DMS 273 (cell line): ENCODE measurements around the gene TMEM26.

Experiments
- DNase-seq: peaks from one replicate; lab custom pipeline; 2025; ENCODE audit not compliant: unreplicated experiment; lab: John Stamatoyannopoulos, UW

The TMEM26 gene

GRCh38 chr10:61452655-61453641, at the start of gene TMEM26:
TMEM26 (minus strand) TSS chr10:61453381; CDS start chr10:61453081, 300 bp downstream.
- peak; percentile 25 for DNase-seq

- DNase-seq, result no peak
Measured at GRCh38 chr10:61500460-61500859, 47.3 kb upstream of the TMEM26 start.

DNA sequence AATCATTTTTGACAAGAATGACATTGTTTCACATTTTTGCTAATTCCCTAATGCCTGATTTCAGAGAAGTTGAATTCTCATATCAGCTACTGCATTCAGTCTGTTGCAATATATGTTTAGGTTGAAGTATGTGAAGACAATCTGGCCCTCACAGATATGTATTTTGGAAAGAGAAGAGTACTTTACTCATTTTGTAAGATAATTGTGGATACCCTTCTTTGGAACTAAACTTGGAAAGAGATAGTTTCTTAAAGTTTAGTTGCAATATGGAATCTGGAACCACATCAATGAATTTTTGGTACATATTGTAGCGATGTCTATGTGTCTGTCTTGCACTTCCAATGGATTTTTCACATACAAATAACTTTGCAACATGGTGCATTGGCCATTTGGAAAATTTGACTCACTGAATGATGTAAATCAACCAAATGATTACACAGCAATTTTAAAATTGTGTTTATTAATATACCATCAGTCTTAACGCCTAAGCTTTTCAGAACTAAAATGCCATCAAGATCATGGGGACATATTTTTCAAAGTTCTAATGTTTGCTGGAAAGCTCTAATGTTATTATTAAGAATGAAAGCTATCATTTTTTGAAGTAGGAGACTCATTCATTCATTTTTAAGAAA, 39.3 kb upstream of the TMEM26 start:
- DNase-seq, result no peak

DNA sequence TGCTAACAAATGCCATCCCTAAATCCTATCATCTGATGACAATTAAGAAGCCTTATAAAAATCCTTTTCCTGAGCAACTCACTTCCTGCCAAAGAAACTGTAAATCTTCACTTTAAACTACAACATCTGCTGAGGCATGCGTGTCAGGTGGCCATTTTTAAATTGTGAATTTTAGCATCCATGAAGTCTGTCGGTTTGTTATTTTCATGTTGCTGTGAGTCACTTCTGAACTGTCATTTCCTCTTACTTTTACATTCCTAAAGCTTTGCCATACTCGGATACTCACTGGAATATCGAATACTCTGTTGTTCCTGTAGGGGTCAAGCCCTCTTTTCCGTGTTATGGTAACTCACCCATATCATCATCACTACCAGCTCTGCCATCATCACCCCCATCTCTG, 34.3 kb upstream of the TMEM26 start:
- DNase-seq, result no peak

GRCh38 chr10:61486738-61487396, 33.7 kb upstream of the TMEM26 start:
- DNase-seq, result no peak

- DNase-seq, result no peak
Measured at GRCh38 chr10:61486251-61486650, 33.1 kb upstream of the TMEM26 start.

GRCh38 chr10:61481597-61481996, 28.4 kb upstream of the TMEM26 start:
- no peak for DNase-seq

GRCh38 chr10:61480208-61480607, 27.0 kb upstream of the TMEM26 start:
- DNase-seq, result no peak

- DNase-seq, result no peak
Measured at GRCh38 chr10:61478621-61479312, 25.6 kb upstream of the TMEM26 start.

DNA sequence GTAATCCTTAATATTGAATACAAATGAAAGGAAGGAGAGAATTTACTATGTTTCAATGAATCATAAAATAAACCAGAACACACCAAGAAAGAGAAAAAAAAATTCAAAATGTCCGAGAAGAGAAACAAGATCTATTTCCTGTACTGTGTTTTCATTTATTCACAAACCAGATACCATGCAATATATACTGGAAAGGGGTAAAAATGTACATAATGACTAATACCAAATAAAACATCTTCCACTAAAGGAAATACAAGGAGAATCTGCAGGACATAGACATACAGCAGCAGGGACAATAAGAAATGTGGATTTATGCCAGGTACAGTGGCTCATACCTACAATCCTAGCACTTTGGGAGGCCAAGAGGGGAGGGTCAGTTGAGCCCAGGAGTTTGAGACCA, 24.3 kb upstream of the TMEM26 start:
- no peak for DNase-seq

DNA sequence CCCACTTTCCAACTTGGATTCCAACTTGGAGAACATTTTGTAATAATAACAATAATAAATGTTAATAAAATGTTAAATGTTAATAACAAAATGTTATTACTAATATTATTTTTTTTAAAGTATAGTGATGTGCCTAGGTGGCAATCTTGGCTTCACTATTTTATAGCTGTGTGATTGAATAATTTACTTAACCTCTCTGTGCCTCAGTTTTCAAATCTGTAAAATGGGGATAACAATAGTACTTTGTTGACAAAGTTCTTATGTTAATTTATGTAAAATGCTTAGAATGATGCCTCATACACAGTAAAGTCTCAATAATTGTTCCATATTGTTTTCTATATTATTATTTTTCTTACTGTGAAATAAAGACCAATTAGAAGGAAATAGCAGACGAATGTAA, 23.3 kb upstream of the TMEM26 start:
- no peak for DNase-seq

GRCh38 chr10:61475449-61475873, 22.3 kb upstream of the TMEM26 start:
- DNase-seq, result no peak

- DNase-seq, result no peak
Measured at GRCh38 chr10:61472090-61472674, 19.0 kb upstream of the TMEM26 start.

GRCh38 chr10:61471491-61471890, 18.3 kb upstream of the TMEM26 start:
- no peak for DNase-seq

DNA sequence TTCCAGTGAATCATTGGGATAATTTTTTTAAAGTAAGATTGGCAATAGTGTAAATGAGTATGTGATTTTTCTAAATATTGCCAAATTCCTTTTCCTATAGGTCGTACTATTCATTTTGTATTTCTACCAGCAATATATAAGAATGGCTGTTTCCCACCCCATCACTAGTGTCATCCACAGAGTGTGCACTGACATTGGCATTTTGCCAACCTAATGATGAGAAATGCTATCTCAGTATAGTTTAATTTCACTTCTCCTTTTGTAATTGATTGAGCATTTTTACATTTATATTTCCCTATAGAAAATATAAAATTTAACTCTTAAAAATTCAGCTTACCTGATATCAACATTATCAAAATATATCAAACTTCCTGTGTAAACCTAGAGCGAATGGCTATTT, 17.6 kb upstream of the TMEM26 start:
- no peak for DNase-seq

DNA sequence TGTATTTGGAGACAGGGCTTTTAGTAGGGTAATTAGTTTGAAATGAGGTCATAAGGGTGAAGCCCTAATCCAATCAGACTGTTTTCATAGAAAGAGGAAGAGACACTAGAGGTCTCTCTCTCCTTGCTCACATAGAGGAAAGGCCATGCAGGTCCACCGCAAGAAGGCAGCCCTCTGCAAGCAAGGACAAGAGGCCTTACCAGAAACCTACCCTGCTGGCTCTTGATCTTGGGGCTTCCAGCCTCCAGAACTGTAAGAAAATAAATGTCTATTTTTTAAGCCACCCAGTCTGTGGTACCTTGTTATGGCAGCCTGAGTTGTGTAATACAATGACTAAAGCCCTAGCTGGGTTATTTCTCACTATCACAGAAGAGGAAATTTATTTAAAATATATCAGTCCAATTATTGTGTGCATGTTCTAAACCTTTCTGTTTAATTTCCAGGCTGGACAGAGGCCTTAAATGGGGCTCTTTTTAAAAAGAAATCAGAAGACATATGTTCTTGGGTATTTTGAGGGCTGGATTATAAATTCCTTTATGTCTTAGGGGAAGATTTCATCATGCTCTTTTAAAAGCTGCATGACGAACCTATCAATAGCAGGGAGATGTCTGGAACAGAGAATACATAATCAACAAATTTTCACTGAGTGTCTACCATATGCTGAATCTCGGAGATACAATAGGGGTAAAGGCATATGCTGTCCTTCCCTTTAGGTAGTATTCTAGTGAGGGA, 12.9 kb upstream of the TMEM26 start:
- DNase-seq, result no peak

- no peak for DNase-seq
Measured at GRCh38 chr10:61465171-61465496, 12.0 kb upstream of the TMEM26 start.

DNA sequence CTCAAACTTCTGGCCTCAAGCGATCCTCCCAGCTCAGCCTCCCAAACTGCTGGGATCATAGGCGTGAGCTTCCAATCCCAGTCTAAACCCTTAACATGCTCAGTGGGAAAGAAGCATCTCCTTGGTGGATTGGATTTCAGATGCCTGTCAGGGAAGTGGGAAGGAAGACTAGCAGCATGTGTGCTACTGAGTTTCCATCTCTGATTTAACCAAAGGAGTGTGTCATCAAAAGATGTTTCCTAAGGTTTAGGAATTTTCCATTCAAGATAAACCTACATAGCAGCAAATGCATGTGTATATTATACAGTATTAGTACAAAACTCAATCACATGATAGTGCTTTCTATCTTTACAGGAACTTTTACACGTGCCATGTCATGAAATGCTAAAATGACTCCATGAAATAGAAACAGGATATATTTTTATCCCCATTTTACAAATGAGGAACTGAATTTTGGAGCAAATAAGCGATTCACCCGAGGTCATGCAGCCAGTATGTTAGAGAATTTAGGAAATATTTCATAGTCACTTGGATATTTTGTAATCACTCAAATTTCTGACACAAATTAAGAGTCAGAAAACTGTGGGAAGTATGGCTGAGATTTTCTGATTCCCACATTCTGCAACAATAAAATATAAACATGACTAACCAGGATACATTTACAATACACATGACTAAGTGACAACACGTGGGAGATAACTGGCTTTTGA, 11.4 kb upstream of the TMEM26 start:
- no peak for DNase-seq

- no peak for DNase-seq
Measured at GRCh38 chr10:61463035-61463909, 10.1 kb upstream of the TMEM26 start.
